PC-9 (cell line): Measurements from ENCODE around the gene IP6K2.

Experiments used
- EZH2 ChIP-seq: fragments of 200-600 bp; sonication (generic); IDR thresholded peaks from 2 replicates; pipeline ENCODE4 v1.8.0; 2017; ENCODE audit warnings: antibody characterized with exemption, low read depth
- TF ChIP-seq, protein P1 (sequence below): fragments of 200-600 bp; sonication (generic); conservative IDR thresholded peaks from 2 replicates; pipeline ENCODE4 v1.6.1; 2017; ENCODE audit warnings: mixed run types, antibody characterized with exemption, mild to moderate bottlenecking, moderate library complexity

DNA sequence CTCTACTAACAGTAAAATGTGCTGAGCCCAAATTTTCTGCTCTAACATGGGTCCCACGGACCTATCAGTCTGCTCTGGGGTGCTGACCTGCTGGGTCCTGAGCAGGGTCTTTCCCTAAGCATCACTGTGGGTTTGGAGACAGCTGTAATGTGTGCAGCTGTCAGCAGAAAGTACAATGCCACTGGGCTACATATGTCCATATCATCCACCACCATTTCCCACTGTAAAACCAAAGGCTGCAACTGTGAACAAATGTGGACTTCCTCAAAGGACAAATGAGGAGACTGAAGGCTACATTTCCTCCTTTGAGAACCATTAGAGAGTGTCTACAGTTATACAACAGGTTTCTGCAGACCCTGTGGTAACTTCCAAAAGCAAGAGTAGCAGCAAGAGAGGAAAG is 33.8 kb upstream of the IP6K2 start:
- TF ChIP-seq, protein P1, sequence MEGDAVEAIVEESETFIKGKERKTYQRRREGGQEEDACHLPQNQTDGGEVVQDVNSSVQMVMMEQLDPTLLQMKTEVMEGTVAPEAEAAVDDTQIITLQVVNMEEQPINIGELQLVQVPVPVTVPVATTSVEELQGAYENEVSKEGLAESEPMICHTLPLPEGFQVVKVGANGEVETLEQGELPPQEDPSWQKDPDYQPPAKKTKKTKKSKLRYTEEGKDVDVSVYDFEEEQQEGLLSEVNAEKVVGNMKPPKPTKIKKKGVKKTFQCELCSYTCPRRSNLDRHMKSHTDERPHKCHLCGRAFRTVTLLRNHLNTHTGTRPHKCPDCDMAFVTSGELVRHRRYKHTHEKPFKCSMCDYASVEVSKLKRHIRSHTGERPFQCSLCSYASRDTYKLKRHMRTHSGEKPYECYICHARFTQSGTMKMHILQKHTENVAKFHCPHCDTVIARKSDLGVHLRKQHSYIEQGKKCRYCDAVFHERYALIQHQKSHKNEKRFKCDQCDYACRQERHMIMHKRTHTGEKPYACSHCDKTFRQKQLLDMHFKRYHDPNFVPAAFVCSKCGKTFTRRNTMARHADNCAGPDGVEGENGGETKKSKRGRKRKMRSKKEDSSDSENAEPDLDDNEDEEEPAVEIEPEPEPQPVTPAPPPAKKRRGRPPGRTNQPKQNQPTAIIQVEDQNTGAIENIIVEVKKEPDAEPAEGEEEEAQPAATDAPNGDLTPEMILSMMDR: no peak
- no peak for TF ChIP-seq EZH2
